ENCODE data around the gene TPM2. TPM values are rescaled to one million over a fixed set of nuclear protein-coding genes. Genes with fewer than 3 reads are reported as not detected.

TPM2 gene
- 645 and 899 TPM in 2 replicates for total RNA-seq
- 761 and 1,591 TPM in 2 replicates for polyA plus RNA-seq

GRCh38 chr9:35689542-35690293 lies at the start of gene TPM2:
Gene TPM2, minus strand, starts transcription at chr9:35689925. Its CDS starts 108 bp downstream, at chr9:35689817.
- H3K27ac ChIP-seq = peak within 1 kb of the TSS; percentile 95
- no peaks in the 10 kb centered on the region for H3K27me3 ChIP-seq
- no peaks in the 10 kb centered on the region for H3K9me3 ChIP-seq (ENCODE audit: low read depth)
- peak within 1 kb of the TSS; percentile 67 for H3K4me3 ChIP-seq
- peak; percentile 93 to 95 for DNase-seq (ENCODE audit: low read depth in 1 of 2, low spot score in 1 of 2)
- TF ChIP-seq CTCF (IDR thresholded peaks at IDR 0.05; ENCODE audit: low read depth, low read length) = no peak
- peaks cover 32% of the 10 kb centered on the region for H3K4me1 ChIP-seq (ENCODE audit: low read depth)
- H3K36me3 ChIP-seq = peaks cover 11% of the 10 kb centered on the region

- TF ChIP-seq CTCF (IDR thresholded peaks at IDR 0.05; ENCODE audit: low read depth, low read length) = no peak
Measured at GRCh38 chr9:35738924-35739323, 49.2 kb upstream of the TPM2 start.

GRCh38 chr9:35738186-35738585 lies 48.5 kb upstream of the TPM2 start:
- peaks cover 76% of the 10 kb centered on the region for H3K36me3 ChIP-seq
- no peak for DNase-seq (ENCODE audit: low read depth in 1 of 2, low spot score in 1 of 2)
- H3K9me3 ChIP-seq (ENCODE audit: low read depth) = no peaks in the 10 kb centered on the region
- no peak overlapping the region for H3K27ac ChIP-seq
- no peaks in the 10 kb centered on the region for H3K27me3 ChIP-seq
- H3K4me1 ChIP-seq (ENCODE audit: low read depth) = peaks cover 5% of the 10 kb centered on the region
- no peak for TF ChIP-seq CTCF (IDR thresholded peaks at IDR 0.05; ENCODE audit: low read depth, low read length)
- no peak overlapping the region for H3K4me3 ChIP-seq

More at GRCh38 chr9:35738924-35739323, 49.2 kb upstream of the TPM2 start:
- Histone ChIP-seq H3K9me3 (ENCODE audit: low read depth) (no peaks in the 10 kb centered on the region), H3K4me1 (ENCODE audit: low read depth) (no peaks in the 10 kb centered on the region), H3K36me3 (peaks cover 82% of the 10 kb centered on the region), H3K27ac (no peak overlapping the region), H3K4me3 (no peak overlapping the region), H3K27me3 (no peaks in the 10 kb centered on the region)
- no peak for DNase-seq (ENCODE audit: low read depth in 1 of 2, low spot score in 1 of 2)

GRCh38 chr9:35737143-35737542 lies 47.4 kb upstream of the TPM2 start:
- peaks cover 66% of the 10 kb centered on the region for H3K36me3 ChIP-seq
- DNase-seq (ENCODE audit: low read depth in 1 of 2, low spot score in 1 of 2) = no peak
- peak overlapping the region; percentile 77 for H3K27ac ChIP-seq
- no peak for TF ChIP-seq CTCF (IDR thresholded peaks at IDR 0.05; ENCODE audit: low read depth, low read length)
- H3K9me3 ChIP-seq (ENCODE audit: low read depth) = no peaks in the 10 kb centered on the region
- H3K27me3 ChIP-seq = no peaks in the 10 kb centered on the region
- no peak overlapping the region for H3K4me3 ChIP-seq
- H3K4me1 ChIP-seq (ENCODE audit: low read depth) = peaks cover 8% of the 10 kb centered on the region

- H3K4me1 ChIP-seq (ENCODE audit: low read depth) = peaks cover 8% of the 10 kb centered on the region
- H3K27ac ChIP-seq = peak overlapping the region; percentile 77
- peak; percentile 72 to 89 for DNase-seq (ENCODE audit: low read depth in 1 of 2, low spot score in 1 of 2)
- no peak overlapping the region for H3K4me3 ChIP-seq
- no peaks in the 10 kb centered on the region for H3K9me3 ChIP-seq (ENCODE audit: low read depth)
- H3K27me3 ChIP-seq = no peaks in the 10 kb centered on the region
- peak; percentile 97 for TF ChIP-seq CTCF (IDR thresholded peaks at IDR 0.05; ENCODE audit: low read depth, low read length)
- peaks cover 58% of the 10 kb centered on the region for H3K36me3 ChIP-seq
Measured at GRCh38 chr9:35736201-35736633, 46.5 kb upstream of the TPM2 start.
